OCI-LY1 (cell line): Measurements from ENCODE around the gene FN1.

ENCODE experiments used
- CTCF ChIP-seq: fragments of 200-600 bp; sonication (generic), shearing (Covaris generic); IDR thresholded peaks from 2 replicates; pipeline ENCODE4 v1.5.1; 2017; ENCODE audit warnings: mild to moderate bottlenecking, antibody characterized with exemption, low read length, moderate library complexity, mixed read lengths
- EZH2 ChIP-seq: fragments of 200-600 bp; sonication (generic), shearing (Covaris generic); IDR thresholded peaks from 2 replicates; pipeline ENCODE4 v1.8.0; 2017; ENCODE audit warnings: borderline replicate concordance, mixed run types, mild to moderate bottlenecking, antibody characterized with exemption, low read length, moderate library complexity, mixed read lengths

GRCh38 chr2:215423234-215423633, 12.6 kb downstream of the FN1 start:
- TF ChIP-seq CTCF = no peak
- no peak for TF ChIP-seq EZH2
